GM12865 (cell line): ENCODE data around the gene MAGI2.

Experiments used
- DNase-seq: peaks from one replicate; pipeline ENCODE4 v3.0.0; 2010; ENCODE audit warnings: low read depth
- H3K4me3 ChIP-seq: 2 replicates; pipeline ENCODE4 v1.5.1; 2011; ENCODE audit warnings: mild to moderate bottlenecking, low read depth, low read length, control low read depth
- CTCF ChIP-seq: IDR thresholded peaks from 2 replicates; pipeline ENCODE4 v1.5.1; 2011; ENCODE audit warnings: low read length, control low read depth, low read depth, inconsistent platforms; ENCODE audit not compliant: insufficient read depth; ENCODE audit errors: missing control alignments

MAGI2 gene

GRCh38 chr7:78139335-78139734, 1314.1 kb downstream of the MAGI2 start:
- DNase-seq: no peak
- H3K4me3 ChIP-seq: no peak overlapping the region
- no peak for TF ChIP-seq CTCF

GRCh38 chr7:78134774-78135173, 1318.7 kb downstream of the MAGI2 start:
- H3K4me3 ChIP-seq: no peak overlapping the region
- no peak for TF ChIP-seq CTCF
- DNase-seq: no peak

GRCh38 chr7:78134256-78134655, 1319.2 kb downstream of the MAGI2 start:
- peak; percentile 30 for TF ChIP-seq CTCF
- peak; percentile 24 for DNase-seq
- no peak overlapping the region for H3K4me3 ChIP-seq

GRCh38 chr7:78130446-78131215, 1322.8 kb downstream of the MAGI2 start:
- H3K4me3 ChIP-seq: no peak overlapping the region
- no peak for DNase-seq
- no peak for TF ChIP-seq CTCF

- no peak for TF ChIP-seq CTCF
- no peak for DNase-seq
- no peak overlapping the region for H3K4me3 ChIP-seq
These were observed 1323.6 kb downstream of the MAGI2 start for GRCh38 chr7:78129865-78130264.

- no peak for TF ChIP-seq CTCF
- H3K4me3 ChIP-seq: no peak overlapping the region
- no peak for DNase-seq
These were observed 1326.5 kb downstream of the MAGI2 start for GRCh38 chr7:78127009-78127408.

GRCh38 chr7:78125884-78126283, 1327.6 kb downstream of the MAGI2 start:
- no peak overlapping the region for H3K4me3 ChIP-seq
- no peak for TF ChIP-seq CTCF
- no peak for DNase-seq
